Measurements from ENCODE around the gene ADISSP. TPM values are rescaled to one million over a fixed set of nuclear protein-coding genes. Genes with fewer than 3 reads are reported as not detected.

Gene ADISSP
- total and polyA plus RNA-seq, 9 of the 15 experiments (the other 6 are each of a cell fraction or from before 2014, with no cell fraction given) = 1.4 to 70.6 (median 23.4) TPM

- TF ChIP-seq RBBP5 (IDR thresholded peaks at IDR 0.05; ENCODE audit: borderline replicate concordance, insufficient read depth, low read length, poor library complexity, severe bottlenecking) (no peak), SMAD1 (IDR thresholded peaks at IDR 0.05; ENCODE audit: low read depth, low read length, partially characterized antibody) (no peak), RHOXF2B (CRISPR knock-in tag; conservative IDR thresholded peaks at IDR 0.05) (no peak), RBM25 (IDR thresholded peaks at IDR 0.05; ENCODE audit: low read depth, low read length, severe bottlenecking) (peak; percentile 93), POLR2G (IDR thresholded peaks at IDR 0.05; ENCODE audit: low read depth, low read length) (peak; percentile 76), BRD4 (IDR thresholded peaks at IDR 0.05) (no peak), POLR2B (IDR thresholded peaks at IDR 0.05; ENCODE audit: low read depth, partially characterized antibody) (peak; percentile 39), JUND (IDR thresholded peaks at IDR 0.05; ENCODE audit: borderline replicate concordance, low read depth, low read length) (no peak), JUND (tag; IDR thresholded peaks at IDR 0.05; ENCODE audit: borderline replicate concordance, low read depth, low read length) (peak; percentile 42; the same call in 1 of the 3 replicates), CHD4 (IDR thresholded peaks at IDR 0.05; ENCODE audit: insufficient read depth, insufficient replicate concordance, low read depth, low read length, poor library complexity, severe bottlenecking) (peak; percentile 78), TAF15 (IDR thresholded peaks at IDR 0.05; ENCODE audit: low read depth, low read length) (no peak)
Measured at GRCh38 chr20:3795511-3796468, 28.2 kb upstream of the ADISSP start, which contains the start of gene CDC25B (continued).

Measured in K562 (cell line).